HL-60 (cell line): ENCODE data around the gene PMVK.
A peak's percentile ranks its signal among the peaks of the same experiment; 100 is the strongest.
"Not testable (repeated sequence)": the region's sequence is repeated elsewhere in the genome, so short reads cannot be mapped to it uniquely, and the experiment has no call there.

Experiments
- DNase-seq, 2 experiments: peaks; one replicate each; pipeline ENCODE4 v3.0.0-alpha.2; 2010 to 2020; ENCODE audit warnings: low read depth in 1 of 2, low spot score in 1 of 2
- H3K27ac ChIP-seq: fragments of 250-450 bp; sonication (Bioruptor Pico); replicated peaks from 2 replicates; pipeline ENCODE4 v1.5.1; 2020; ENCODE audit warnings: mild to moderate bottlenecking, moderate library complexity
- H3K27me3 ChIP-seq: fragments of 250-450 bp; sonication (Bioruptor Pico); 2 replicates; pipeline ENCODE4 v1.5.1; 2021; ENCODE audit warnings: mild to moderate bottlenecking, moderate library complexity; ENCODE audit not compliant: insufficient read depth, poor library complexity, severe bottlenecking
- H3K4me3 ChIP-seq: replicated peaks from 2 replicates; pipeline ENCODE4 v1.5.1; 2011; ENCODE audit warnings: mild to moderate bottlenecking, control low read depth, low read length; ENCODE audit not compliant: insufficient read depth
- GABPA ChIP-seq: IDR thresholded peaks from 2 replicates; pipeline ENCODE4 v1.6.1; 2012; ENCODE audit warnings: low read depth
- POLR2AphosphoS5 ChIP-seq: IDR thresholded peaks from 2 replicates; pipeline ENCODE4 v1.6.1; 2012; ENCODE audit warnings: low read depth
- SPI1 ChIP-seq: IDR thresholded peaks from 2 replicates; pipeline ENCODE4 v1.6.1; 2012; ENCODE audit warnings: low read depth, mild to moderate bottlenecking, borderline replicate concordance
- TF ChIP-seq, protein P1 (sequence below): IDR thresholded peaks from 2 replicates; pipeline ENCODE4 v1.6.1; 2012; ENCODE audit warnings: low read depth; ENCODE audit not compliant: insufficient replicate concordance
- TF ChIP-seq, protein P2 (sequence below): IDR thresholded peaks from one replicate; pipeline ENCODE4 v1.5.1; 2011; ENCODE audit warnings: low read length, control low read depth, inconsistent platforms; ENCODE audit not compliant: insufficient read depth

PMVK gene

DNA sequence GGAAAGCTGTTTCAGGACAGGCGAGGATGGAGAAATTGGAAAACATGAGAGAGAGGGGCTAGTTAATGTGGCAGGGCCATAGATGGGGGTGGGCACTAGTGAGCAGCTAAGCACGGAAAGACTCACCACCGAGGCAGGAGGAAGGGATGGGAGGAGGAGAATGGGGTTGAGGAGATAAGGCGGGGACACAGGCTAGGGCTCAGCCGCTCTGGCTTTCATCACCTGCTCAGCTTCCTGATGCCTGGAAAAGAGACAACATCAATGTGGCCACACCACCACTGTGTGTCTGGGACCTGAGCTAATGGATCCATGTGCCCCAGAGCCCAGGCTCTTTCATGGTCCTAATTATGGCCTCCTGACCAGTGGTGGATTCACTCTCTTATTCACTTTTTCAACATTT lies 27.6 kb downstream of the PMVK start:
- H3K27ac ChIP-seq = no peak overlapping the region
- H3K4me3 ChIP-seq = no peak overlapping the region
- peaks cover 2% of the 10 kb centered on the region for H3K27me3 ChIP-seq
- TF ChIP-seq, protein P1, sequence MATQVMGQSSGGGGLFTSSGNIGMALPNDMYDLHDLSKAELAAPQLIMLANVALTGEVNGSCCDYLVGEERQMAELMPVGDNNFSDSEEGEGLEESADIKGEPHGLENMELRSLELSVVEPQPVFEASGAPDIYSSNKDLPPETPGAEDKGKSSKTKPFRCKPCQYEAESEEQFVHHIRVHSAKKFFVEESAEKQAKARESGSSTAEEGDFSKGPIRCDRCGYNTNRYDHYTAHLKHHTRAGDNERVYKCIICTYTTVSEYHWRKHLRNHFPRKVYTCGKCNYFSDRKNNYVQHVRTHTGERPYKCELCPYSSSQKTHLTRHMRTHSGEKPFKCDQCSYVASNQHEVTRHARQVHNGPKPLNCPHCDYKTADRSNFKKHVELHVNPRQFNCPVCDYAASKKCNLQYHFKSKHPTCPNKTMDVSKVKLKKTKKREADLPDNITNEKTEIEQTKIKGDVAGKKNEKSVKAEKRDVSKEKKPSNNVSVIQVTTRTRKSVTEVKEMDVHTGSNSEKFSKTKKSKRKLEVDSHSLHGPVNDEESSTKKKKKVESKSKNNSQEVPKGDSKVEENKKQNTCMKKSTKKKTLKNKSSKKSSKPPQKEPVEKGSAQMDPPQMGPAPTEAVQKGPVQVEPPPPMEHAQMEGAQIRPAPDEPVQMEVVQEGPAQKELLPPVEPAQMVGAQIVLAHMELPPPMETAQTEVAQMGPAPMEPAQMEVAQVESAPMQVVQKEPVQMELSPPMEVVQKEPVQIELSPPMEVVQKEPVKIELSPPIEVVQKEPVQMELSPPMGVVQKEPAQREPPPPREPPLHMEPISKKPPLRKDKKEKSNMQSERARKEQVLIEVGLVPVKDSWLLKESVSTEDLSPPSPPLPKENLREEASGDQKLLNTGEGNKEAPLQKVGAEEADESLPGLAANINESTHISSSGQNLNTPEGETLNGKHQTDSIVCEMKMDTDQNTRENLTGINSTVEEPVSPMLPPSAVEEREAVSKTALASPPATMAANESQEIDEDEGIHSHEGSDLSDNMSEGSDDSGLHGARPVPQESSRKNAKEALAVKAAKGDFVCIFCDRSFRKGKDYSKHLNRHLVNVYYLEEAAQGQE = no peak
- TF ChIP-seq POLR2AphosphoS5 (no peak), GABPA (no peak), SPI1 (no peak)
- TF ChIP-seq, protein P2, sequence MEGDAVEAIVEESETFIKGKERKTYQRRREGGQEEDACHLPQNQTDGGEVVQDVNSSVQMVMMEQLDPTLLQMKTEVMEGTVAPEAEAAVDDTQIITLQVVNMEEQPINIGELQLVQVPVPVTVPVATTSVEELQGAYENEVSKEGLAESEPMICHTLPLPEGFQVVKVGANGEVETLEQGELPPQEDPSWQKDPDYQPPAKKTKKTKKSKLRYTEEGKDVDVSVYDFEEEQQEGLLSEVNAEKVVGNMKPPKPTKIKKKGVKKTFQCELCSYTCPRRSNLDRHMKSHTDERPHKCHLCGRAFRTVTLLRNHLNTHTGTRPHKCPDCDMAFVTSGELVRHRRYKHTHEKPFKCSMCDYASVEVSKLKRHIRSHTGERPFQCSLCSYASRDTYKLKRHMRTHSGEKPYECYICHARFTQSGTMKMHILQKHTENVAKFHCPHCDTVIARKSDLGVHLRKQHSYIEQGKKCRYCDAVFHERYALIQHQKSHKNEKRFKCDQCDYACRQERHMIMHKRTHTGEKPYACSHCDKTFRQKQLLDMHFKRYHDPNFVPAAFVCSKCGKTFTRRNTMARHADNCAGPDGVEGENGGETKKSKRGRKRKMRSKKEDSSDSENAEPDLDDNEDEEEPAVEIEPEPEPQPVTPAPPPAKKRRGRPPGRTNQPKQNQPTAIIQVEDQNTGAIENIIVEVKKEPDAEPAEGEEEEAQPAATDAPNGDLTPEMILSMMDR = no peak
- no peak for DNase-seq

GRCh38 chr1:154908129-154908528 lies 28.4 kb downstream of the PMVK start:
- not testable (repeated sequence) for H3K4me3 ChIP-seq, H3K27ac ChIP-seq, DNase-seq, H3K27me3 ChIP-seq

DNA sequence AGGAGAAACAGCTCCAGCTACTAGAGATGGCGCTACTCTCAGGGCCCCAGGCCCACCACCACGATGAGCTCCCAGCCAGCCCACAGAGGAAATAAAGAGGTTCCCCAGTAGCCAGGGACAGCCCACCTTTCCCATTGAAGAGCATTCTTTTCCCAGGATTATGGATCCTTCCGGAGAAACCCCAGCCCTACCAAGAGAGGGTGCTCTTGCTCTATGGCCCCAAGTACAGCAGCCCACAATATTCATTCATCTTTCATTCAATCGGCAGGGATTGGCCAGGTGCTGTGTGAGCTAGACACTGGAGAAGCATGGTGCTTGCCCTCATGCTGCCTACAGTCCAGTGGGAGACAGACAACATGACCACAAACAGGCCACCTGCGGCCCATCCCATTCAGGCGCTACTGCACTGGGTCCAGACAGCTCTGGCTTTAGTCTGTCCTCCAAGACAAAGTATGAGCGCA lies 29.9 kb downstream of the PMVK start:
- peak; percentile 11 to 16 for DNase-seq
- Histone ChIP-seq H3K27me3 (peaks cover 2% of the 10 kb centered on the region), H3K4me3 (no peak overlapping the region), H3K27ac (no peak overlapping the region)
- TF ChIP-seq SPI1 = no peak
- no peak for TF ChIP-seq GABPA
- TF ChIP-seq, protein P2 = no peak
- no peak for TF ChIP-seq POLR2AphosphoS5
- TF ChIP-seq, protein P1 = no peak

- no peak for DNase-seq
- H3K27ac ChIP-seq = no peak overlapping the region
- TF ChIP-seq, protein P2 = no peak
- TF ChIP-seq POLR2AphosphoS5 (no peak), SPI1 (no peak), GABPA (no peak)
- TF ChIP-seq, protein P1 = no peak
- H3K4me3 ChIP-seq = no peak overlapping the region
- peaks cover 2% of the 10 kb centered on the region for H3K27me3 ChIP-seq
Measured at GRCh38 chr1:154902938-154903566, 33.5 kb downstream of the PMVK start.
